Adrenal gland (tissue), 12 donors: ENCODE data around the gene TANC1. TPM values are rescaled to one million over a fixed set of nuclear protein-coding genes. Genes with fewer than 3 reads are reported as not detected.

Experiments
- DNase-seq, 7 donors: peaks; one replicate each; pipeline ENCODE4 v3.0.0-alpha.2; 2019 to 2020
- H3K27ac ChIP-seq, 5 donors: fragments of 200-600 bp; sonication (generic) in 4 of 5; 1 replicate in 3 of 5; 2 replicates in 2 of 5; pipeline versions ENCODE4 v1.5.1 to v1.8.0; 2016 to 2020; ENCODE audit warnings: mild to moderate bottlenecking in 1 of 5
- H3K27me3 ChIP-seq: fragments of 200-600 bp; 2 replicates; pipeline ENCODE4 v1.8.0; 2021
- H3K36me3 ChIP-seq, 2 donors: fragments of 200-600 bp; replicated peaks in 1 of 2; 1 replicate in 1 of 2; 2 replicates in 1 of 2; pipeline versions ENCODE4 v1.5.1 to v1.8.0; 2018 to 2022
- H3K4me1 ChIP-seq, 2 donors: fragments of 200-600 bp; replicated peaks in 1 of 2; 1 replicate in 1 of 2; 2 replicates in 1 of 2; pipeline versions ENCODE4 v1.5.1 to v1.8.0; 2018 to 2021
- H3K4me3 ChIP-seq, 4 donors: fragments of 200-600 bp; sonication (generic) in 3 of 4; one replicate each; pipeline ENCODE4 v1.5.1; 2016 to 2018
- H3K9me3 ChIP-seq, 3 donors: fragments of 200-600 bp; sonication (generic) in 1 of 3; replicated peaks in 1 of 3; 1 replicate in 2 of 3; 2 replicates in 1 of 3; pipeline versions ENCODE4 v1.5.1 to v1.8.0; 2016 to 2021
- CTCF ChIP-seq, 6 experiments: fragments of 450-650 bp in 4 of 6; fragments of 200-600 bp in 2 of 6; sonication (generic) in 1 of 6; IDR thresholded peaks; 1 replicate in 5 of 6; 2 replicates in 1 of 6; pipeline versions ENCODE4 v1.5.1 to v1.8.0; 2016 to 2021; ENCODE audit warnings: antibody characterized with exemption in 6 of 6, mild to moderate bottlenecking in 2 of 6, moderate library complexity in 1 of 6
- POLR2A ChIP-seq, 2 donors: fragments of 450-650 bp; IDR thresholded peaks; one replicate each; pipeline ENCODE4 v1.6.1; 2017; ENCODE audit warnings: antibody characterized with exemption in 2 of 2, mild to moderate bottlenecking in 2 of 2, moderate library complexity in 1 of 2
- WGBS, 4 donors: extraction: QIAGEN DNeasy Blood & Tissue Kit in 2 of 4; methylation state at CpG; one replicate each; pipeline versions ENCODE4 v1.1.5 to v1.1.7; 2013 to 2017; 5-methylcytosine and 5-hydroxymethylcytosine counted together
- intact Hi-C, 2 donors: fragments of 100-400 bp; cut with DNase I; formaldehyde crosslinking; loops; one replicate each; pipeline versions ENCODE4 v1.14.1 to v1.15.0; 2022 to 2023
- polyA plus RNA-seq, 3 donors: library from polyadenylated mRNA; stranded (reverse); fragments of 200-250 nt in 2 of 3; fragments of 350-450 nt in 1 of 3; fragmentation: Illumina TruSeq in 1 of 3; extraction: RNeasy Lipid Tissue Mini Kit (QIAGEN cat#74804) in 1 of 3; gene quantifications; one replicate each; pipeline ENCODE4 v1.2.3, GENCODE V29; 2013 to 2014
- total RNA-seq, 9 donors: library from RNA; depleted of rRNA in 4 of 9; stranded (reverse); fragments of >200 nt in 4 of 9; fragments of 120-200 nt in 1 of 9; fragmentation: NEBNext Ultra II Directional in 1 of 9; extraction: Animal tissue kit (Norgen Biotek cat#: 25700) in 1 of 9; gene quantifications; one replicate each; pipeline versions ENCODE4 v1.1.0 to v1.2.4, GENCODE V29; 2013 to 2023
- donor health status: healthy with polysubstance abuse.
- donor health status: Bipolar disorder and iron deficiency.
- donor health status: DM: yes; HTN: yes; CAD: no.
- donor health status: DM: no; HTN: no; CAD: no.
- donor health status: DM: no; HTN: no; CAD: no.
- donor health status: DM: yes; HTN: yes; CAD: no.

Gene TANC1
- total and polyA plus RNA-seq, 12 donors: 14.1 to 53.3 (median 24.8) TPM

- TF ChIP-seq CTCF (IDR thresholded peaks at IDR 0.05): no peak
- no peak for TF ChIP-seq POLR2A (IDR thresholded peaks at IDR 0.05)
- H3K27me3 ChIP-seq: no peaks in the 10 kb centered on the region
- H3K36me3 ChIP-seq: no peaks in the 10 kb centered on the region
- H3K4me1 ChIP-seq: peaks cover 8 to 12% of the 10 kb centered on the region in 2 donors
- no peak overlapping the region for H3K4me3 ChIP-seq
- no peaks in the 10 kb centered on the region for H3K9me3 ChIP-seq
- intact Hi-C loops: loop anchor here (10.0 kb wide), 1 partner anchor 54 kb away; no protein-coding TSS in a partner anchor
- 90 to 100% (median 99%) methylated on average over 1 of the region's 1 CpG for WGBS, 4 donors
- no peak overlapping the region for H3K27ac ChIP-seq
- no peak for DNase-seq
Measured at GRCh38 chr2:158958365-158958764, 10.1 kb upstream of the TANC1 start.

GRCh38 chr2:158960193-158960592 is 8.2 kb upstream of the TANC1 start:
- H3K27me3 ChIP-seq: no peaks in the 10 kb centered on the region
- intact Hi-C loops: loop anchor here in 1 of 2 donors (10.0 kb wide), 1 partner anchor 155 kb away; no protein-coding TSS in a partner anchor
- TF ChIP-seq CTCF (IDR thresholded peaks at IDR 0.05) (no peak), POLR2A (IDR thresholded peaks at IDR 0.05) (no peak)
- H3K27ac ChIP-seq: no peak overlapping the region
- DNase-seq: no peak
- no peaks in the 10 kb centered on the region for H3K4me1 ChIP-seq
- no peaks in the 10 kb centered on the region for H3K9me3 ChIP-seq
- H3K36me3 ChIP-seq: no peaks in the 10 kb centered on the region
- WGBS, 4 donors: 42 to 96% (median 95%) methylated on average over 2 of the region's 2 CpGs
- H3K4me3 ChIP-seq: no peak overlapping the region

GRCh38 chr2:158962074-158962473 is 6.4 kb upstream of the TANC1 start:
- no peaks in the 10 kb centered on the region for H3K27me3 ChIP-seq
- no peak overlapping the region for H3K27ac ChIP-seq
- H3K4me3 ChIP-seq: no peak overlapping the region
- TF ChIP-seq POLR2A (IDR thresholded peaks at IDR 0.05): no peak
- no peak for TF ChIP-seq CTCF (IDR thresholded peaks at IDR 0.05)
- intact Hi-C loops: loop anchor here in 1 of 2 donors (10.0 kb wide), 1 partner anchor 153 kb away; no protein-coding TSS in a partner anchor
- no peaks in the 10 kb centered on the region for H3K36me3 ChIP-seq
- DNase-seq: no peak
- no peaks in the 10 kb centered on the region for H3K9me3 ChIP-seq
- 95 to 97% (median 96%) methylated on average over 1 of the region's 1 CpG for WGBS, 4 donors
- H3K4me1 ChIP-seq: peaks cover 0 to 3% of the 10 kb centered on the region in 2 donors

GRCh38 chr2:158963071-158963470 is 5.4 kb upstream of the TANC1 start:
- Histone ChIP-seq H3K27ac (no peak overlapping the region), H3K4me1 (peaks cover 0 to 11% of the 10 kb centered on the region in 2 donors), H3K36me3 (no peaks in the 10 kb centered on the region), H3K4me3 (no peak overlapping the region), H3K9me3 (no peaks in the 10 kb centered on the region), H3K27me3 (no peaks in the 10 kb centered on the region)
- no peak for DNase-seq
- WGBS, 4 donors: 79 to 91% (median 85%) methylated on average over 3 of the region's 3 CpGs
- intact Hi-C loops: loop anchor here in 1 of 2 donors (10.0 kb wide), 1 partner anchor 152 kb away; no protein-coding TSS in a partner anchor
- TF ChIP-seq CTCF (IDR thresholded peaks at IDR 0.05) (no peak), POLR2A (IDR thresholded peaks at IDR 0.05) (no peak)
